Neutrophil (primary cell): ENCODE results near the gene ETV3L.
"Not testable (repeated sequence)": the region's sequence is repeated elsewhere in the genome, so short reads cannot be mapped to it uniquely, and the experiment has no call there.

Experiments
- H3K27ac ChIP-seq: fragments of 200-600 bp; sonication (generic); 2 replicates; pipeline ENCODE4 v1.5.1; 2016; ENCODE audit warnings: mild to moderate bottlenecking, moderate library complexity
- H3K27me3 ChIP-seq: fragments of 200-600 bp; sonication (generic); 2 replicates; pipeline ENCODE4 v1.6.0; 2016; ENCODE audit warnings: mild to moderate bottlenecking
- H3K36me3 ChIP-seq: fragments of 200-600 bp; sonication (generic); 2 replicates; pipeline ENCODE4 v1.5.1; 2017
- H3K4me1 ChIP-seq, 2 experiments: fragments of 200-600 bp in 1 of 2; sonication (generic) in 1 of 2; 1 replicate in 1 of 2; 2 replicates in 1 of 2; pipeline versions ENCODE4 v1.5.1 to v1.6.1; 2013 to 2016; ENCODE audit warnings: low read depth in 1 of 2, low read length in 1 of 2, mild to moderate bottlenecking in 1 of 2, moderate library complexity in 1 of 2; ENCODE audit not compliant: control insufficient read depth in 1 of 2, insufficient read depth in 1 of 2
- H3K4me3 ChIP-seq, 2 experiments: fragments of 200-600 bp in 1 of 2; sonication (generic) in 1 of 2; 1 replicate in 1 of 2; 2 replicates in 1 of 2; pipeline ENCODE4 v1.5.1; 2013 to 2016; ENCODE audit warnings: low read depth in 1 of 2, low read length in 1 of 2, mild to moderate bottlenecking in 1 of 2, moderate library complexity in 1 of 2
- H3K9me3 ChIP-seq: fragments of 200-600 bp; sonication (generic); 2 replicates; pipeline ENCODE4 v1.5.1; 2016
- CTCF ChIP-seq: fragments of 200-600 bp; sonication (generic); IDR thresholded peaks from 2 replicates; pipeline ENCODE4 v1.5.1; 2016; ENCODE audit warnings: antibody characterized with exemption

The ETV3L gene

GRCh38 chr1:157104598-157105293, 5.1 kb upstream of the ETV3L start:
- Histone ChIP-seq H3K4me3 (no peak overlapping the region), H3K36me3 (no peaks in the 10 kb centered on the region), H3K27ac (no peak overlapping the region), H3K9me3 (no peaks in the 10 kb centered on the region), H3K4me1 (no peaks in the 10 kb centered on the region), H3K27me3 (peaks cover 35% of the 10 kb centered on the region)
- no peak for TF ChIP-seq CTCF

DNA sequence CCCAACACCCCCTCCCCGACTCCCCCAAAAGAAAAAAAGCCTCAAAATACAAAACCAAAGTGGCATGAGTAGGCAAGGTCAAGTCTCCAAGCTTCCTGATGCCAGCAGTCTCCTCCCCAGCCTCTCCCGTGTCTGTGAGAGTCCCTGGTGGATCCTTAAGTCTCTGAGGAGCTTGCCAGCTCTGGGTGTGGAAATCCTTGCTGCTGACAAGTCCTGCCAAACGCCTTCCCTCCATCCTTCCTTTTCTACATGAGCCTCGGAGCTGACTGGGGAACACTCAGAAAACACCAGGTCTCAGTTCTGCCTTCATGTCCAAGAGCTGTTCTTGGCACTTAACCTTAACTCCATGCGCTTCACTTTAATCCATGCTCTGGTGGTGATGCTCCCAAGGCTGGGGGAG, 3.7 kb upstream of the ETV3L start:
- no peak overlapping the region for H3K27ac ChIP-seq
- H3K4me1 ChIP-seq = no peaks in the 10 kb centered on the region
- H3K9me3 ChIP-seq = no peaks in the 10 kb centered on the region
- H3K36me3 ChIP-seq = no peaks in the 10 kb centered on the region
- no peak overlapping the region for H3K4me3 ChIP-seq
- peaks cover 23% of the 10 kb centered on the region for H3K27me3 ChIP-seq
- TF ChIP-seq CTCF = no peak

- H3K4me1 ChIP-seq = no peaks in the 10 kb centered on the region
- no peaks in the 10 kb centered on the region for H3K9me3 ChIP-seq
- peaks cover 2% of the 10 kb centered on the region for H3K27me3 ChIP-seq
- no peak overlapping the region for H3K27ac ChIP-seq
- no peak for TF ChIP-seq CTCF
- H3K4me3 ChIP-seq = no peak overlapping the region
- H3K36me3 ChIP-seq = no peaks in the 10 kb centered on the region
Observed at GRCh38 chr1:157101149-157101548, 1.5 kb upstream of the ETV3L start.

DNA sequence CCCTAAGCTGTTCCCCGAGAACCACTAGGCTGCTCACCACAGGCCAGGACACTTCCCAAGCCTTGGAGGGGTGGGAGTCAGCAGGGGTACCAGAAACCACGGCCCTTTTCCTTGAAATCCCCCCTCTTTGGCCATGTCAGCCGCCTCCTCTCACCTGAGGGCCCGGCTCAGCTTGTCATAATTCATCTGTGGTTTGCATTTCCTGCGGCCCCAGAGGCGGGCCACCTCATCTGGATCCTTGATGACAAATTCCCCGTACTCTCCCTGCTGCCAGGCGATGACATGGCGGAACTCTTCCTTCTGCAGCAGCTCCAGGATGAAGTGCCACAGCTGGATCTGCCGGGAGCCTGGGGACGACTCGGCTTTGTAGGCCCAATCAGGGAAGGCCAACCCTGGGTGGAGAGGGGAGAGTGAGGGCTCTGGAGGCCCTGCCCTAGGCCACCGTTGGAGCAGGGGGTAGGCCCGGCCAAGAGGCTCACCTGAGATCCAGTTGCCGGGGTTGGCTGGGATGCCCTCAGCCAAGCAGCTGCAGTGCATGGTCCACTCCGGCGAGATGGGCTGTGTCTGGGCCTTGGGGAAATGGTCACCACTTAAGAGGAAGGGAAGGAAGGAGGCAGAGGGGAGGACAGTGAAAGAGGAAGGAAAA, 498 bp downstream of the ETV3L start:
- not testable (repeated sequence) for H3K27me3 ChIP-seq, H3K4me3 ChIP-seq, H3K4me1 ChIP-seq, H3K27ac ChIP-seq, H3K36me3 ChIP-seq, H3K9me3 ChIP-seq

DNA sequence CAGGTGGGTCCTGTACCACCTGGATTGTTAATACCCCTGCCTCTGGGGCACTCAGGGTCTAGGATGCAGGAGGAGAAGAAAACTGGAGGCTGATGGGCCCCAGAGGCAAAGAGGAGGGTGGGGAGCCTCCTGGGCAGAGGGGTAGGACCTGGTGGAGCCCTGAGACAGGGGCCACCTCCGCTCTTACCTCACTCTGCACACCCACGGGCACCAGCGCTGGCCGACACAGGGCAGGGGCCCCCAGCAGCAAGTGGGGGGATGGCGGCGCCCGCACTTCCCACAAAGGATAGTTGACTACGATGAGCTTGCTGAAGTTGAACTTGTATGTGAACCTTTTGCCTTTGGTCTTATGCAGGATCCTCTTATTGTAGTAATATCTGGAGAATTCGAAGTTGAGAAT, 1.1 kb downstream of the ETV3L start:
- Histone ChIP-seq H3K9me3 (no peaks in the 10 kb centered on the region), H3K27me3 (no peaks in the 10 kb centered on the region), H3K36me3 (no peaks in the 10 kb centered on the region), H3K4me1 (no peaks in the 10 kb centered on the region), H3K27ac (no peak overlapping the region), H3K4me3 (no peak overlapping the region)
- TF ChIP-seq CTCF = no peak

DNA sequence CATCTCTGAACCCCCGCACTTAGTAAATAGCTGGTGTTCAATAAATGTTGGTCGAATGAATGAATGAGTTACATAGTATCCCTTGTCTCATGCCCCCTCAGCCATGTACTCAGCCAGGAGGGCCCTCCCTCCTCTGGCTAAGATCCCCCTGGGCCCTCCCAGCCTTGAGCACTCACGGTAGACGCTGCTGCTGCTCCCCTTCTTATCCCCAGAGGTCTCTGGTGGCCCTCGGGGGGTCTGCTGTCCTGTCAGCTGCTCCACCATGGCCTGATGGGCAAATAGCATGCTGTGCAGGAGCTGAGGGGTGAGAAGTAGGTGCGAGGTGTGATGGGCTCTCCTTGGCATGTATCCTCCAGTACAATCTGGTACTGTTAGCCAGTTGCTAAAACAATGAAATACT, 1.9 kb downstream of the ETV3L start:
- Histone ChIP-seq H3K4me1 (no peaks in the 10 kb centered on the region), H3K27ac (no peak overlapping the region), H3K27me3 (no peaks in the 10 kb centered on the region), H3K9me3 (no peaks in the 10 kb centered on the region), H3K4me3 (no peak overlapping the region), H3K36me3 (no peaks in the 10 kb centered on the region)
- no peak for TF ChIP-seq CTCF
